ENCODE measurements around the gene PPP4R4. TPM values are rescaled to one million over a fixed set of nuclear protein-coding genes. Genes with fewer than 3 reads are reported as not detected.

PPP4R4 gene
- total RNA-seq, 2 donors from 2014 or later: 4.6 to 8.4 TPM

- no peaks in the 10 kb centered on the region for H3K9me3 Mint-ChIP-seq
- DNase-seq: no peak
- H3K36me3 Mint-ChIP-seq (ENCODE audit: low read depth): no peaks in the 10 kb centered on the region
- H3K27me3 Mint-ChIP-seq (ENCODE audit: insufficient read depth): no peaks in the 10 kb centered on the region
- no peak overlapping the region for H3K4me3 Mint-ChIP-seq
- no peak overlapping the region for H3K9ac ChIP-seq (ENCODE audit: extremely low read depth, low read length, poor library complexity, severe bottlenecking)
- H3K9me3 ChIP-seq (ENCODE audit: control insufficient read depth, low read length): no peaks in the 10 kb centered on the region
- no peaks in the 10 kb centered on the region for H3K4me1 ChIP-seq (ENCODE audit: control insufficient read depth, insufficient read depth, low read length)
- H3K4me3 ChIP-seq (ENCODE audit: low read length): no peak overlapping the region
- no peaks in the 10 kb centered on the region for H3K27me3 ChIP-seq (ENCODE audit: control insufficient read depth, insufficient read depth, low read length, poor library complexity, severe bottlenecking)
- no peaks in the 10 kb centered on the region for H3K4me1 Mint-ChIP-seq
- no peak overlapping the region for H3K27ac Mint-ChIP-seq
- no peaks in the 10 kb centered on the region for H3K36me3 ChIP-seq (ENCODE audit: control insufficient read depth, insufficient read depth, low read length)
- no peak for TF ChIP-seq CTCF (conservative IDR thresholded peaks at IDR 0.05)
- no peak overlapping the region for H3K27ac ChIP-seq (ENCODE audit: low read depth, low read length)
Observed at GRCh38 chr14:94237046-94237445, 62.9 kb downstream of the PPP4R4 start.

- Mint-ChIP-seq H3K4me3 (no peak overlapping the region), H3K27ac (no peak overlapping the region), H3K9me3 (no peaks in the 10 kb centered on the region), H3K36me3 (ENCODE audit: low read depth) (no peaks in the 10 kb centered on the region), H3K4me1 (no peaks in the 10 kb centered on the region), H3K27me3 (ENCODE audit: insufficient read depth) (no peaks in the 10 kb centered on the region)
- Histone ChIP-seq H3K9ac (ENCODE audit: extremely low read depth, low read length, poor library complexity, severe bottlenecking) (no peak overlapping the region), H3K27me3 (ENCODE audit: control insufficient read depth, insufficient read depth, low read length, poor library complexity, severe bottlenecking) (no peaks in the 10 kb centered on the region), H3K9me3 (ENCODE audit: control insufficient read depth, low read length) (no peaks in the 10 kb centered on the region), H3K36me3 (ENCODE audit: control insufficient read depth, insufficient read depth, low read length) (no peaks in the 10 kb centered on the region), H3K4me1 (ENCODE audit: control insufficient read depth, insufficient read depth, low read length) (no peaks in the 10 kb centered on the region), H3K27ac (ENCODE audit: low read depth, low read length) (no peak overlapping the region), H3K4me3 (ENCODE audit: low read length) (no peak overlapping the region)
- no peak for DNase-seq
- 81 to 89% methylated on average over 1 to 4 of the region's 4 CpGs for WGBS, 2 experiments (ENCODE audit: insufficient coverage in 1 of 2, insufficient read length in 1 of 2)
- TF ChIP-seq CTCF (conservative IDR thresholded peaks at IDR 0.05): no peak
Observed at GRCh38 chr14:94237983-94238382, 63.9 kb downstream of the PPP4R4 start.

- Histone ChIP-seq H3K4me3 (ENCODE audit: low read length) (no peak overlapping the region), H3K4me1 (ENCODE audit: control insufficient read depth, insufficient read depth, low read length) (no peaks in the 10 kb centered on the region), H3K36me3 (ENCODE audit: control insufficient read depth, insufficient read depth, low read length) (no peaks in the 10 kb centered on the region), H3K9ac (ENCODE audit: extremely low read depth, low read length, poor library complexity, severe bottlenecking) (no peak overlapping the region), H3K9me3 (ENCODE audit: control insufficient read depth, low read length) (no peaks in the 10 kb centered on the region), H3K27me3 (ENCODE audit: control insufficient read depth, insufficient read depth, low read length, poor library complexity, severe bottlenecking) (no peaks in the 10 kb centered on the region), H3K27ac (ENCODE audit: low read depth, low read length) (no peak overlapping the region)
- no peaks in the 10 kb centered on the region for H3K4me1 Mint-ChIP-seq
- H3K9me3 Mint-ChIP-seq: no peaks in the 10 kb centered on the region
- TF ChIP-seq CTCF (conservative IDR thresholded peaks at IDR 0.05): no peak
- WGBS, 2 experiments (ENCODE audit: insufficient coverage in 1 of 2, insufficient read length in 1 of 2): 97% methylated on average over 2 of the region's 2 CpGs; no CpG with 5 or more reads in 1 of the 2 experiments
- no peak for DNase-seq
- H3K27ac Mint-ChIP-seq: no peak overlapping the region
- no peak overlapping the region for H3K4me3 Mint-ChIP-seq
- no peaks in the 10 kb centered on the region for H3K27me3 Mint-ChIP-seq (ENCODE audit: insufficient read depth)
- H3K36me3 Mint-ChIP-seq (ENCODE audit: low read depth): no peaks in the 10 kb centered on the region
Observed at GRCh38 chr14:94239406-94239805, 65.3 kb downstream of the PPP4R4 start.

All from endodermal cell (in vitro differentiated cells).